Measurements from ENCODE around the gene PIBF1.
"Not testable (repeated sequence)": the region's sequence is repeated elsewhere in the genome, so short reads cannot be mapped to it uniquely, and the experiment has no call there.

The PIBF1 gene

DNA sequence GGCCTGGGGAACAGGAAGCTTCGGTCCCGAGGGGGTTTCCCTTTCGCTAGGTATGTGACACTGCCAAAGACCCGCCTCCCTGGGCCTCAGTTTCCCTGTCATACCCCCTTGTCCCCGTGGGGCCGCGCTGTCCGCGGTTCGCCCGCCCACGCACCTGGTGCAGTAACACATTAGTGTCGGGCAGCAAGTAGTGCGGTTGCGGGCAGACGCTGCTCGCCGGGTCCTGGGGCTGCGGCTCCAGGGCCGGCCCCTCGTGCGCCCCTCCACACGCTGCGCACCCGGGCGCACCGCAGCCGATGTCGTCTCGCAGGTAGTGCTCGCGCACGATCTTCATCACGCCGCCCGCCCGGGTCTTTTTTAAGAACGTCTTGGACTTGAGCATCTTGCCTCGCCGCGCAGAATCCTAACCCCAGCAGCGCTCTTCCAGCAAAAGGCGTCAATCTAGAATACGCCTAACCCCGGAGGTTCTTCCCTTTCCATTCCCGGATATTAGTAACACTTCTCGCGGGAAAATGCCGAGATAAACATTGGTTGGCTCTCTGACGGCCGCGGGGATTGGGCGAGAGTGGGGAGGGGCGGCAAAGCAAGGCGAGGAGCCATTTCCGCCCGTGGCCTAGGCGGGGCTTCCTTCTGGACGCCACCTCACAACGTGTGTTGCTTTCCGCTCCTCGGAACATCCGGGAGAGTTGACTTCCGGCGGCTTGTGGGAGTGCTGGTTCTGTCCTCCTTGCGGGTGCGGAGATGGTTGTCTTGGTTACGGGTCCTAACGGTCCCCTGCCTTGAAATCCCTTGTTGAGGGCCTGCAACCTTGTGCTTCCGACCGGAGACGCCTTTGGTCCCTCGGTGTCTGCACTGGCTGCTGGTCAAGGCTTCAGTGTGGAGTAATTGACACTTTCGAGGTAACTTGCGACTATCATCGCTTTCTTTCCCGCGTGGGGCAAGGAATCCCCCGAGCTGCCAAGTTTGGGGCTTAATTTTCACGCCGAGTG, at the start of gene PIBF1, which contains the start of gene DIS3:
TSS of gene PIBF1 (plus strand) at position 683 of the 989 bp plus-strand sequence. CDS start 1,337 bp downstream, outside the sequence.
TSS of gene DIS3 (minus strand) at position 450 of the 989 bp plus-strand sequence. CDS start at position 382, 68 bp downstream.
- peak; percentile 94 to 98 for DNase-seq

DNA sequence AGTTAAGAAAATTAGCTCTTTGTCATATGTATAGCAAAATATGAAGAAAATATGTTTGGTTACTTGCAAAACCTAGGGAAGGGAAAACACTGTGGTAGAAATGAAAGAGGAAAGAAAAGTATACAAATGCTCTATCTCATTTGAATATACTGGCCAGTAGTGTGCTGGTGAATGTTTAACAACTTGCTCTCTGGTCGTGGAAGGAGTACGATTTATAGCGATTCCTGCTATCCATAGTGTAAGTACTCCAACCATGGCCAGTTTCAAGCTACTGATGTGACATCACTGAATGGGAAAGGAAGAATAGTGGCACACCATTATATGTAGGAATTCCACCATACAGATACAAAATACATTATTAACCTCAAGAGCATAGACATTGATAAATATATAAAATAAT, 44.9 kb upstream of the PIBF1 start:
- DNase-seq, result no peak

- DNase-seq, result no peak
Measured at GRCh38 chr13:72740015-72740414, 41.9 kb upstream of the PIBF1 start.

GRCh38 chr13:72745260-72745659, 36.7 kb upstream of the PIBF1 start:
- DNase-seq, result no peak

DNA sequence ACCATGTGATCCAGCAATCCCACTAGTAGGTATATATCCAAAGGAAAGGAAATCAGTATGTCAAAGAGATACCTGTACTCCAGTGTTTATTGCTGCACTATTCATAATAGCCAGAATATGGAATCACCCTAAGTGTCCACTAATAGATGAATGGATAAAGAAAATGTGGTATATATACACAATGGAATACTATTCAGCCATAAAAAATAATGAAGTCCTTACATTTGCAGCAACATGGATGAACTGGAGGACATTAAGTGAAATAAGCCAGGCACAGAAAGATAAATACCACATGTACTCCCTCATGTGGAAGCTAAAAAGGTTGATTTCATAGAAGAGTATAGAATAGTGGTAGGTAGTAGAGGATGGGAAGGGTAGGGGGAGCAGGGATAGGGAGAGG, 30.7 kb upstream of the PIBF1 start:
- no peak for DNase-seq

GRCh38 chr13:72754111-72754510, 27.8 kb upstream of the PIBF1 start:
- DNase-seq, result no peak

DNA sequence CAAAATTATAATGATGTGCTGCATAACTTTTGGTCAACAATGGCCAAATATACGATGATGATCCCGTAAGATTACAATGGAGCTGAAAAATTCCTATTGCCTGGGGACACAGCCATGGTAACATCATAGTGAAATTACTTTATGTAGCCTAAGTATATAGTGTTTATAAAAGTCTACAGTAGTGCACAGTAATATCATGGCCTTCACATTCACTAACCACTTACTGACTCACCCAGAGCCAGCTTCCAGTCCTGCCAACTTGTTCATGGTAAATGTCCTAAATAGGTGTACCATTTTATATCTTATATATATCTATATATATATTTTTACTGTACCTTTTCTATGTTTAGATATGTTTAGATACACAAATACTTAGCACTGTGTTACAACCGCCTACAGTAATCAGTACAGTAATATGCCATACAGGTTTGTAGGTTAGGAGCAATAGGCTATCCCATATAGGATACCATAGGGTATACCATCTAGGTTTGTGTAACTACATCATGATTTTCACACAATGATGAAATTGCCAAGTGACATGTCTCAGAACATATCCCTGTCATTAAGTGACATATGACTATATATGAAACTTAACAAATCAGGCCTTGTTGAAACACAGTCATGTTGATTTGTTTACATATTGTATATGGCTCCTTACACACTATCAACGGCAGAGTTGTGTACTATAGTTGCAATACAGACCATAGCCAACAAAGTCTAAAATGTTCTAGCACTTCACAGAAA, 24.0 kb upstream of the PIBF1 start:
- DNase-seq, result no peak

GRCh38 chr13:72760189-72760588, 21.7 kb upstream of the PIBF1 start:
- no peak for DNase-seq

DNA sequence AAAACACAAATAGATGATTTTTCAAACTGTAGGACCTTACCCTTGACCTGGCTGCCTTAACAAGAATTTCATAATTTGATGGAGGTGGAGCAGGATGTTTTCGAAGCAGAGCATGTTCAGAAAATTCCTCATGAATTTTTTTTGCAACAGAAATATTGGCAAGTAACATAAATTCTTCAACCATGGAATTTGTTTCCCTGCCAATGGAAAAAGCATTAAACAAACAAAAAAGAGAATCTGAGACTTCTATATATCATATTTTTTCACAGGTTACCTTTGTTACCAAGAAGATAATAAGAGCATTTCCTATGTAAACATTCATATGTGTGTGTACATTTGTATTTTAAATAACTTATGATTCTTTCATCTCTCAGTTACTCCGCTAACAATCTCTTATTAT, 18.5 kb upstream of the PIBF1 start:
- no peak for DNase-seq

DNA sequence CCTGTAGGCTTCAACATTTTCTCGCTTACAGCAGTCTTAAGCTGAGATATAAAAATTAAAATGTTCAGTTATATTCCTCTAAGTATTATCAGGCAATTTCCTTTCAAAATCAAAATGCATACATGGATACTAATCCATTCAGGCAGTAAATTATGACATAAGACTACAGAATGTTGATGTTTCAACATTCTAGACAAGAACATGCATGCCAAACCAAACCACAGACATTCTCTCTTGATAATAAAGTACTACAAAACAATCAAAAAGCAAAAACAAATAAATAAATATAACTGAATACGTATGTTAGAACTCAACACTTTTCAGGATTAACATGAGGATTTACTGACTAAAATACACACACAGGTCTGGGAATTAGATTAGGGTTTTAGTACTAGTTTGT, 7.9 kb upstream of the PIBF1 start:
- DNase-seq, result no peak

GRCh38 chr13:72782717-72783116, 784 bp downstream of the PIBF1 start:
- DNase-seq, result no peak

DNA sequence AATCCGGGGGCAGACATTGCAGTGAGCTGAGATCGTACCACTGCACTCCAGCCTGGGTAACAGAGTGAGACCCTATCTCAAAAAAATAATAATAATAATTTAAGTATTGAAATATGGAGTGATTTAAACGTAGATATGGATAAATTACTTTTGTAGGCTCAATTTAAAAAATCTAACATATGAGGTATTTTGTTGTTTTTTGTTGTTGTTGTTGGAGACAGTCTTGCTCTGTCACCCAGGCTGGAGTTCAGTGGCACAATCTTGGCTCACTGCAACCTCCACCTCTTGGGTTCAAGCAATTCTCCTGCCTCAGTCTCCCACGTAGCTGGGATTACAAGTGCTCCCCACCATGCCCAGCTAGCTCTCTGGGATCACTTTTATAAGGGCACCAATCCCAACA, 2.7 kb downstream of the PIBF1 start:
- not testable (repeated sequence) for DNase-seq

DNA sequence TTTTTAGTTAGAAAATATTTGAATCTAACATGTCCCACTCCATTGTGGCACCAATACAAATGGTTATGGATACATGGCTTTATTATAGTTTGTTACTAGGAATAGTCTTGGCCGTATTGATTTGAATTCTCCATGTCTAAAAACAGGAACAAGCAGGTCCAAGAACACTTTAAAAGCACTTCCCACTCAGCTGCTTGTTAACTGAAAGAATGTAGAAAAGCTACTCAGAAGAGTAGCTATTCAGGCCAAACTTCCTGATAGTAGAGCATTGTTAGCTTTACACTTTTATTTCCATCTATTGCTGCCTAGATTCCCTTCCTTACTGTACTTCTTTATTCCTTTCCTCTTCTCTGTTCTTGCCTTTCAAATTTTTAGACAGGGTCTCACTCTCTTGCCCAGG, 6.9 kb downstream of the PIBF1 start:
- DNase-seq, result no peak

DNA sequence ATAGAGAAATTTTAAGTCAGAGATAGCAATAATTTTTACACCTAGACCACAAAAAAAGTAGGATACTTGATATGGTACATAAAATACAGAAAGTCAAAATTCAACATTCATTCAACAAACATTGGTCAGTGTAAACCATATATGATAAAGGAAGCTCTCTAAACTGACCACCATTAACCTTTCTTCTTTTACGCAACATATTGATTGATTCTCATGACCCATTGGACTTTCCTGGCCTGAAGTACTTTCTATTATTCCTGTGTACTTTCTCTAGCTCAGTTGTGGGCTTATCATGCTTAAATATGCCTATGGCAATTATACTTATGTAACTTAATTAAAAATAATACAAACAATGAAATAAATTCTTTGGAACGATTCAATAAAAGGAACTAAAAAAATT, 10.7 kb downstream of the PIBF1 start:
- DNase-seq, result no peak

DNA sequence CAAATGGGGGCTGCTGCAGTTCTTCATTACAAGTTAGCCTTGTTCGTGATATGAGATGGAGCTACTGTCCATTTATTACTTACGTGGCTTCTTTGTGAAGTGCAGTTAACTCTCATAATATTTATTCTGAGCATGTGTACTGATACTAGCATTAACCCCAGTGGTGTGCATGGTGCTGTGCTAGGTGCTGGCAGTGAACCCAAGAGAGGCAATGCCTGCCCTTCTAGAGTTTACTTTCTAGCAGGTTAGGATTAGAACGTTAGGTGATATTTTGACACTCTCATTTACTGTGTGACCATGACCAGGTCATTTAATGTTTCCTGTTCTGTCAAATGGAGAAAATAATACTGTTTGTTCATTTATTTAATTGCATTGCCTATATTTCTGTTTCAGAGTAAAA, 16.9 kb downstream of the PIBF1 start:
- DNase-seq, result no peak

DNA sequence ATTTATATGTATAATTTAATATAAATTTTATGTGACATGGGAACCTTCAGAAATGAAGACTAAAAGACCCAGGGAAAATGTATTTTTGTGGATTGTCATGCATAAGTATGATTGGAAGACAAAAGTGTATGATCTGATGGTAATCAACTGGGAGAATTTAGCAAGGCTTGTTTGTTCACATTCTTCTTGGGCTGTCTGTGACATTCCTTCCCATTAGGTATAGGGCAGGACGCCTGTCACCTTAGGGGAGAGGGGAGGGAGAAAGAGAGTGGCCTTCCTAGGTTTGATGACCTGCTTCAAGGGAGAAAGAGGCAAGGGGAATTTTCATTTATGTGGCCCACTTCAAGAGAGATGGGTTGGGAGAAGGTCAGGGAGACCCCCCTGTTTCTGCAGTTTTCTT, 22.4 kb downstream of the PIBF1 start:
- DNase-seq, result no peak

- no peak for DNase-seq
Measured at GRCh38 chr13:72805676-72806346, 23.9 kb downstream of the PIBF1 start.

DNA sequence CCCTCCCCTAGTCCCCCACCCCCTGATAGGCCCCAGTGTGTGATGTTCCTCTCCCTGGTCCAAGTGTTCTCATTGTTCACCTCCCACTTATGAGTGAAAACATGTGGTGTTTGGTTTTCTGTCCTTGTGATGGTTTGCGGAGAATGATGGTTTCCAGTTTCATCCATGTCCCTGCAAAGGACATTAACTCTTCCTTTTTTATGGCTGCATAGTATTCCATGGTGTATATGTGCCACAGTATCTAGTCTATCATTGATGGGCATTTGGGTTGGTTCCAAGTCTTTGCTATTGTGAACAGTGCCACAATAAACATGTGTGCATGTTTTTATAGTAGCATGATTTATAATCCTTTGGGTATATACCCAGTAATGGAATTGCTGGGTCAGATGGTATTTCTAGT, 24.6 kb downstream of the PIBF1 start:
- DNase-seq, result not testable (repeated sequence)

DNA sequence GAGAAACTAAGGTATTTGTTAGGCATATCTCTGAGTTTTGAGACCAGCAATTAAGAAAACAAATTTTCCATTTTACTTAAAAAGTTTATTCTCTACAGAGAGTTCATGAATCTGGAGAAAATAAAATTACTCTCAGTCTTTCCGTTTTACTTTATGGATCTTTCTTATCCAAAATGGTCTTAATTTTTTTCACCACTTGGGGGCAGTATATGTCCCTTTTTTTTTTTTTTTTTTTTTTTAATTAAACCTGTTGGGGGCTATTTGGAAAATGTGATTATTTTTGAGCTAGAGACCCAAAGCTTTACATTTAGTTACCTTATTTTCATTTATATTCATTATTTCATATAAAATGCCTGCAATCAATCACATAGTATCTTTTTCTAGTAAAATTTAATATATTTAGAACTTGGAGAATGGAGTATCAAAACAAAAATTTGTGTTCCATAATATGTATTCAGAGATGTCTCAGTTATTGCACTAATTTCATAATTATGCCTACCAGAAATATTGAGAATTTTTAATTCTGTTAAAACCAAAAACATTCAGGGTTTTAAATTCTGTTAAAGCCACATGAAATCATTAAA, 27.1 kb downstream of the PIBF1 start:
- DNase-seq, result peak in 1 of 2 experiments; percentile 1

GRCh38 chr13:72820156-72820897, 38.4 kb downstream of the PIBF1 start:
- DNase-seq, result no peak

DNA sequence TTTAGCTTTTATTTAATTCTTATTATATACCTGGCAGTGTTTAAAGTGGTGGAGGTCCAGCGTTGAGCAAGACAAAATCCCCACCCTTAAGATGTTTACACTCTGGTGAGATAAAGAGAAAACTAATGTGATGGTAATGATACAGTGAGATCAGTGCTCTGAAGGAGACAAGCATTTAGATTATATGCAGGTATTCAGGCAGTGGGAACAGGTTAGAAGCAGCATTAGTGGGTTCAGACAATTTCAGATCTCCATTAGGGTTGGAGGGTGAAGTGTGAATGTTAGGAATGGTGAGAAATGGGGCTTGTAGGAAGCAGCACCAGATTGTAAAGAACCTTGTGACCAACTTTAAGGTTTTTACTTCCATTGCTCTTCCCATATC, 39.0 kb downstream of the PIBF1 start:
- DNase-seq, result no peak

DNA sequence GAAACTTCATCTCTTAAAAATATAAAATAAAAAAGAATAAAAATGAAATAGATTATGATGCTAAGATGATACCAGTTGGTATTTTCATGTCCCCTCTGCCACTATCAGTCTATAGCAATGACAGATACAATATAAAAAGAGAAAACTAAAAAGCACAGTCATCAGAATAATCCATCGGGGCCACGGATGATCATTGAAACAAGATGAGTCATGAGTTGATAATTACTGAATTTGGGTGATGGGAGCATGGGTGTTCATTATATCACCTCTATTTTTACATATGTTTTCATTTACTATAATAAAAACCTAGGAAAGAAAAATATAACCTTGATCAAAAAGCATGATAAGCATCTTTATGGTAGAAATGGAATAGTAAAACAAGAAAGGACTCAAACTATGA, 41.1 kb downstream of the PIBF1 start:
- DNase-seq, result no peak
